GM23338 (cell line): ENCODE data around the gene ANKRD44. TPM values are rescaled to one million over a fixed set of nuclear protein-coding genes. Genes with fewer than 3 reads are reported as not detected.

ENCODE experiments used
- ATAC-seq: fragments of 200-7000 bp; cut with Tn5 transposase; 3 replicates; pipeline ENCODE4 v1.9.1; 2020
- DNase-seq: peaks from one replicate; pipeline ENCODE4 v3.0.0-alpha.2; 2015; ENCODE audit warnings: low spot score
- H2AFZ ChIP-seq: fragments of 200-600 bp; sonication (generic); 2 replicates; pipeline ENCODE4 v1.8.0; 2016; ENCODE audit warnings: antibody characterized with exemption, mild to moderate bottlenecking, moderate library complexity
- H3F3A ChIP-seq: fragments of 200-600 bp; sonication (generic); replicated peaks from 2 replicates; pipeline ENCODE4 v1.8.0; 2017; ENCODE audit warnings: antibody characterized with exemption, mixed run types, low read depth
- H3K27ac ChIP-seq: fragments of 200-600 bp; sonication (generic); 2 replicates; pipeline ENCODE4 v1.6.1; 2016; ENCODE audit warnings: low read depth
- H3K27me3 ChIP-seq: fragments of 200-600 bp; sonication (generic); 2 replicates; pipeline ENCODE4 v1.8.0; 2016; ENCODE audit warnings: mild to moderate bottlenecking, mixed run types, moderate library complexity; ENCODE audit not compliant: insufficient read depth
- H3K36me3 ChIP-seq: fragments of 200-600 bp; sonication (generic); 2 replicates; pipeline ENCODE4 v1.8.0; 2016; ENCODE audit warnings: mild to moderate bottlenecking; ENCODE audit not compliant: insufficient read depth
- H3K4me1 ChIP-seq: fragments of 200-600 bp; sonication (generic); 2 replicates; pipeline ENCODE4 v1.8.0; 2016; ENCODE audit warnings: mild to moderate bottlenecking, moderate library complexity; ENCODE audit not compliant: insufficient read depth
- H3K4me2 ChIP-seq: fragments of 200-600 bp; sonication (generic); 2 replicates; pipeline ENCODE4 v1.7.1; 2017; ENCODE audit warnings: mixed run types
- H3K4me3 ChIP-seq: fragments of 200-600 bp; sonication (generic); 2 replicates; pipeline ENCODE4 v1.6.1; 2016; ENCODE audit warnings: mixed run types
- H3K79me2 ChIP-seq: fragments of 200-600 bp; sonication (generic); replicated peaks from 2 replicates; pipeline ENCODE4 v1.8.0; 2017; ENCODE audit warnings: mild to moderate bottlenecking; ENCODE audit not compliant: insufficient read depth
- H3K9me2 ChIP-seq: fragments of 200-600 bp; sonication (generic); 2 replicates; pipeline ENCODE4 v1.8.0; 2017; ENCODE audit not compliant: insufficient read depth
- H4K20me1 ChIP-seq: fragments of 200-600 bp; sonication (generic); replicated peaks from 2 replicates; pipeline ENCODE4 v1.8.0; 2017; ENCODE audit warnings: mild to moderate bottlenecking; ENCODE audit not compliant: insufficient read depth
- H3K27ac Mint-ChIP-seq: 2 replicates; pipeline ENCODE4 v1.8.0; 2020; ENCODE audit warnings: inconsistent platforms, mild to moderate bottlenecking, moderate library complexity, mixed read lengths
- H3K27me3 Mint-ChIP-seq: 3 replicates; pipeline ENCODE4 v1.8.0; 2022; ENCODE audit warnings: low read depth, mild to moderate bottlenecking, moderate library complexity, mixed read lengths, inconsistent platforms; ENCODE audit not compliant: insufficient read depth, poor library complexity
- H3K36me3 Mint-ChIP-seq: 3 replicates; pipeline ENCODE4 v1.8.0; 2021; ENCODE audit warnings: low read depth, mild to moderate bottlenecking, inconsistent platforms, moderate library complexity, mixed read lengths
- H3K4me1 Mint-ChIP-seq: 3 replicates; pipeline ENCODE4 v1.8.0; 2020; ENCODE audit warnings: mild to moderate bottlenecking, inconsistent platforms, mixed read lengths
- H3K4me3 Mint-ChIP-seq: 3 replicates; pipeline ENCODE4 v1.8.0; 2021; ENCODE audit warnings: moderate library complexity, mild to moderate bottlenecking, inconsistent platforms, mixed read lengths
- H3K9me3 Mint-ChIP-seq: 3 replicates; pipeline ENCODE4 v1.8.0; 2020; ENCODE audit warnings: moderate library complexity, mild to moderate bottlenecking, inconsistent platforms, mixed read lengths
- CREB1 ChIP-seq: fragments of 250-450 bp; sonication (Bioruptor Pico); IDR thresholded peaks from 2 replicates; pipeline ENCODE4 v1.5.0; 2020; ENCODE audit warnings: low read depth, mild to moderate bottlenecking, moderate library complexity
- EZH2 ChIP-seq: fragments of 200-600 bp; sonication (generic); IDR thresholded peaks from one replicate; pipeline ENCODE4 v1.8.0; 2017; ENCODE audit warnings: antibody characterized with exemption, mild to moderate bottlenecking, low read depth; ENCODE audit not compliant: unreplicated experiment
- EZH2phosphoT487 ChIP-seq: fragments of 200-600 bp; sonication (generic); IDR thresholded peaks from one replicate; pipeline ENCODE4 v1.8.1; 2018; ENCODE audit warnings: antibody characterized with exemption; ENCODE audit not compliant: unreplicated experiment
- JUNB ChIP-seq: IDR thresholded peaks from one replicate; pipeline ENCODE4 v1.6.1; 2016; ENCODE audit warnings: antibody characterized with exemption; ENCODE audit not compliant: unreplicated experiment
- NANOG ChIP-seq: IDR thresholded peaks from 2 replicates; pipeline ENCODE4 v1.6.1; 2016; ENCODE audit warnings: antibody characterized with exemption, borderline replicate concordance
- POLR2AphosphoS5 ChIP-seq: IDR thresholded peaks from 2 replicates; pipeline ENCODE4 v1.6.1; 2016; ENCODE audit warnings: antibody characterized with exemption, low read depth
- REST ChIP-seq: IDR thresholded peaks from one replicate; pipeline ENCODE4 v1.6.1; 2018; ENCODE audit warnings: antibody characterized with exemption; ENCODE audit not compliant: unreplicated experiment
- STAT1 ChIP-seq: IDR thresholded peaks from one replicate; pipeline ENCODE4 v1.6.1; 2016; ENCODE audit warnings: antibody characterized with exemption; ENCODE audit not compliant: unreplicated experiment
- ZNF114 ChIP-seq: fragments of 250-450 bp; sonication (Bioruptor Pico); IDR thresholded peaks from 2 replicates; pipeline ENCODE4 v1.5.0; 2020; ENCODE audit warnings: mild to moderate bottlenecking, moderate library complexity
- ZNF331 ChIP-seq: fragments of 250-450 bp; sonication (Bioruptor Pico); IDR thresholded peaks from 2 replicates; pipeline ENCODE4 v1.5.0; 2020; ENCODE audit warnings: low read depth, mild to moderate bottlenecking, moderate library complexity
- polyA plus RNA-seq: library from polyadenylated mRNA; unstranded; fragments of >200 nt; fragmentation: Nextera tagmentation; extraction: Ambion mirVana; gene quantifications from 2 replicates; pipeline ENCODE4 v1.2.1, GENCODE V29; 2016
- total RNA-seq: library from RNA; depleted of rRNA; stranded (reverse); fragments of >200 nt; shearing (Covaris generic); gene quantifications from 2 replicates; pipeline ENCODE4 v1.2.3, GENCODE V29; 2014
- TF ChIP-seq, protein P1 (sequence below): fragments of 250-450 bp; sonication (Bioruptor Pico); IDR thresholded peaks from 2 replicates; pipeline ENCODE4 v1.5.0; 2020; ENCODE audit warnings: mild to moderate bottlenecking, moderate library complexity
- TF ChIP-seq, protein P2 (sequence below), 2 experiments: fragments of 200-600 bp in 1 of 2; sonication (generic) in 1 of 2; conservative IDR thresholded peaks; 2 replicates each; pipeline versions ENCODE4 v1.5.1 to v1.6.1; 2016 to 2017; ENCODE audit warnings: antibody characterized with exemption in 2 of 2, low read depth in 2 of 2, mild to moderate bottlenecking in 2 of 2, moderate library complexity in 1 of 2
- TF ChIP-seq, protein P3 (sequence below): IDR thresholded peaks from 2 replicates; pipeline ENCODE4 v1.6.1; 2016; ENCODE audit warnings: antibody characterized with exemption

The ANKRD44 gene
- total and polyA plus RNA-seq, 2 experiments from 2014 or later, result 0.44 to 0.56 TPM

- Histone ChIP-seq H3K4me3 (no peak overlapping the region), H3K4me1 (no peaks in the 10 kb centered on the region), H3K27ac (no peak overlapping the region), H3K36me3 (no peaks in the 10 kb centered on the region), H3K27me3 (no peaks in the 10 kb centered on the region), H3K9me2 (no peaks in the 10 kb centered on the region; the same call in 1 of the 2 replicates), H2AFZ (no peak overlapping the region), H4K20me1 (no peaks in the 10 kb centered on the region), H3K4me2 (no peak overlapping the region), H3K79me2 (no peaks in the 10 kb centered on the region), H3F3A (no peaks in the 10 kb centered on the region)
- Mint-ChIP-seq H3K4me1 (peaks cover 6% of the 10 kb centered on the region; the same call in 2 of the 3 replicates), H3K36me3 (no peaks in the 10 kb centered on the region), H3K27me3 (no peaks in the 10 kb centered on the region), H3K27ac (no peak overlapping the region), H3K4me3 (no peak overlapping the region), H3K9me3 (no peaks in the 10 kb centered on the region)
- DNase-seq (no peak), ATAC-seq (no peak)
- TF ChIP-seq POLR2AphosphoS5 (no peak), ZNF331 (CRISPR knock-in tag) (no peak), JUNB (no peak), EZH2 (no peak), NANOG (no peak), EZH2phosphoT487 (no peak), REST (no peak), ZNF114 (CRISPR knock-in tag) (no peak), CREB1 (CRISPR knock-in tag) (no peak), STAT1 (no peak)
- TF ChIP-seq, protein P1, sequence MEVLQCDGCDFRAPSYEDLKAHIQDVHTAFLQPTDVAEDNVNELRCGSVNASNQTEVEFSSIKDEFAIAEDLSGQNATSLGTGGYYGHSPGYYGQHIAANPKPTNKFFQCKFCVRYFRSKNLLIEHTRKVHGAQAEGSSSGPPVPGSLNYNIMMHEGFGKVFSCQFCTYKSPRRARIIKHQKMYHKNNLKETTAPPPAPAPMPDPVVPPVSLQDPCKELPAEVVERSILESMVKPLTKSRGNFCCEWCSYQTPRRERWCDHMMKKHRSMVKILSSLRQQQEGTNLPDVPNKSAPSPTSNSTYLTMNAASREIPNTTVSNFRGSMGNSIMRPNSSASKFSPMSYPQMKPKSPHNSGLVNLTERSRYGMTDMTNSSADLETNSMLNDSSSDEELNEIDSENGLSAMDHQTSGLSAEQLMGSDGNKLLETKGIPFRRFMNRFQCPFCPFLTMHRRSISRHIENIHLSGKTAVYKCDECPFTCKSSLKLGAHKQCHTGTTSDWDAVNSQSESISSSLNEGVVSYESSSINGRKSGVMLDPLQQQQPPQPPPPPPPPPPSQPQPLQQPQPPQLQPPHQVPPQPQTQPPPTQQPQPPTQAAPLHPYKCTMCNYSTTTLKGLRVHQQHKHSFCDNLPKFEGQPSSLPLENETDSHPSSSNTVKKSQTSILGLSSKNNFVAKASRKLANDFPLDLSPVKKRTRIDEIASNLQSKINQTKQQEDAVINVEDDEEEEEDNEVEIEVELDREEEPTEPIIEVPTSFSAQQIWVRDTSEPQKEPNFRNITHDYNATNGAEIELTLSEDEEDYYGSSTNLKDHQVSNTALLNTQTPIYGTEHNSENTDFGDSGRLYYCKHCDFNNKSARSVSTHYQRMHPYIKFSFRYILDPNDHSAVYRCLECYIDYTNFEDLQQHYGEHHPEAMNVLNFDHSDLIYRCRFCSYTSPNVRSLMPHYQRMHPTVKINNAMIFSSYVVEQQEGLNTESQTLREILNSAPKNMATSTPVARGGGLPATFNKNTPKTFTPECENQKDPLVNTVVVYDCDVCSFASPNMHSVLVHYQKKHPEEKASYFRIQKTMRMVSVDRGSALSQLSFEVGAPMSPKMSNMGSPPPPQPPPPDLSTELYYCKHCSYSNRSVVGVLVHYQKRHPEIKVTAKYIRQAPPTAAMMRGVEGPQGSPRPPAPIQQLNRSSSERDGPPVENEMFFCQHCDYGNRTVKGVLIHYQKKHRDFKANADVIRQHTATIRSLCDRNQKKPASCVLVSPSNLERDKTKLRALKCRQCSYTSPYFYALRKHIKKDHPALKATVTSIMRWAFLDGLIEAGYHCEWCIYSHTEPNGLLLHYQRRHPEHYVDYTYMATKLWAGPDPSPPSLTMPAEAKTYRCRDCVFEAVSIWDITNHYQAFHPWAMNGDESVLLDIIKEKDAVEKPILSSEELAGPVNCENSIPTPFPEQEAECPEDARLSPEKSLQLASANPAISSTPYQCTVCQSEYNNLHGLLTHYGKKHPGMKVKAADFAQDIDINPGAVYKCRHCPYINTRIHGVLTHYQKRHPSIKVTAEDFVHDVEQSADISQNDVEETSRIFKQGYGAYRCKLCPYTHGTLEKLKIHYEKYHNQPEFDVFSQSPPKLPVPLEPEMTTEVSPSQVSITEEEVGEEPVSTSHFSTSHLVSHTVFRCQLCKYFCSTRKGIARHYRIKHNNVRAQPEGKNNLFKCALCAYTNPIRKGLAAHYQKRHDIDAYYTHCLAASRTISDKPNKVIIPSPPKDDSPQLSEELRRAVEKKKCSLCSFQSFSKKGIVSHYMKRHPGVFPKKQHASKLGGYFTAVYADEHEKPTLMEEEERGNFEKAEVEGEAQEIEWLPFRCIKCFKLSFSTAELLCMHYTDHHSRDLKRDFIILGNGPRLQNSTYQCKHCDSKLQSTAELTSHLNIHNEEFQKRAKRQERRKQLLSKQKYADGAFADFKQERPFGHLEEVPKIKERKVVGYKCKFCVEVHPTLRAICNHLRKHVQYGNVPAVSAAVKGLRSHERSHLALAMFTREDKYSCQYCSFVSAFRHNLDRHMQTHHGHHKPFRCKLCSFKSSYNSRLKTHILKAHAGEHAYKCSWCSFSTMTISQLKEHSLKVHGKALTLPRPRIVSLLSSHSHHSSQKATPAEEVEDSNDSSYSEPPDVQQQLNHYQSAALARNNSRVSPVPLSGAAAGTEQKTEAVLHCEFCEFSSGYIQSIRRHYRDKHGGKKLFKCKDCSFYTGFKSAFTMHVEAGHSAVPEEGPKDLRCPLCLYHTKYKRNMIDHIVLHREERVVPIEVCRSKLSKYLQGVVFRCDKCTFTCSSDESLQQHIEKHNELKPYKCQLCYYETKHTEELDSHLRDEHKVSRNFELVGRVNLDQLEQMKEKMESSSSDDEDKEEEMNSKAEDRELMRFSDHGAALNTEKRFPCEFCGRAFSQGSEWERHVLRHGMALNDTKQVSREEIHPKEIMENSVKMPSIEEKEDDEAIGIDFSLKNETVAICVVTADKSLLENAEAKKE (CRISPR knock-in tag), result no peak
- TF ChIP-seq, protein P2, sequence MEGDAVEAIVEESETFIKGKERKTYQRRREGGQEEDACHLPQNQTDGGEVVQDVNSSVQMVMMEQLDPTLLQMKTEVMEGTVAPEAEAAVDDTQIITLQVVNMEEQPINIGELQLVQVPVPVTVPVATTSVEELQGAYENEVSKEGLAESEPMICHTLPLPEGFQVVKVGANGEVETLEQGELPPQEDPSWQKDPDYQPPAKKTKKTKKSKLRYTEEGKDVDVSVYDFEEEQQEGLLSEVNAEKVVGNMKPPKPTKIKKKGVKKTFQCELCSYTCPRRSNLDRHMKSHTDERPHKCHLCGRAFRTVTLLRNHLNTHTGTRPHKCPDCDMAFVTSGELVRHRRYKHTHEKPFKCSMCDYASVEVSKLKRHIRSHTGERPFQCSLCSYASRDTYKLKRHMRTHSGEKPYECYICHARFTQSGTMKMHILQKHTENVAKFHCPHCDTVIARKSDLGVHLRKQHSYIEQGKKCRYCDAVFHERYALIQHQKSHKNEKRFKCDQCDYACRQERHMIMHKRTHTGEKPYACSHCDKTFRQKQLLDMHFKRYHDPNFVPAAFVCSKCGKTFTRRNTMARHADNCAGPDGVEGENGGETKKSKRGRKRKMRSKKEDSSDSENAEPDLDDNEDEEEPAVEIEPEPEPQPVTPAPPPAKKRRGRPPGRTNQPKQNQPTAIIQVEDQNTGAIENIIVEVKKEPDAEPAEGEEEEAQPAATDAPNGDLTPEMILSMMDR (conservative IDR thresholded peaks at IDR 0.05; ENCODE audit: low read depth in 2 of 2), result no peak
- TF ChIP-seq, protein P3, sequence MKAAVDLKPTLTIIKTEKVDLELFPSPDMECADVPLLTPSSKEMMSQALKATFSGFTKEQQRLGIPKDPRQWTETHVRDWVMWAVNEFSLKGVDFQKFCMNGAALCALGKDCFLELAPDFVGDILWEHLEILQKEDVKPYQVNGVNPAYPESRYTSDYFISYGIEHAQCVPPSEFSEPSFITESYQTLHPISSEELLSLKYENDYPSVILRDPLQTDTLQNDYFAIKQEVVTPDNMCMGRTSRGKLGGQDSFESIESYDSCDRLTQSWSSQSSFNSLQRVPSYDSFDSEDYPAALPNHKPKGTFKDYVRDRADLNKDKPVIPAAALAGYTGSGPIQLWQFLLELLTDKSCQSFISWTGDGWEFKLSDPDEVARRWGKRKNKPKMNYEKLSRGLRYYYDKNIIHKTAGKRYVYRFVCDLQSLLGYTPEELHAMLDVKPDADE, result no peak
Measured at GRCh38 chr2:197353393-197354168, 43.0 kb upstream of the ANKRD44 start.
